8988T (cell line): Measurements from ENCODE around the gene KATNAL1.
"Not testable (repeated sequence)": the region's sequence is repeated elsewhere in the genome, so short reads cannot be mapped to it uniquely, and the experiment has no call there.

Source experiments
- DNase-seq: peaks from one replicate; pipeline ENCODE4 v3.0.0; 2011

The KATNAL1 gene

GRCh38 chr13:30204564-30204963 lies 102.8 kb downstream of the KATNAL1 start:
- no peak for DNase-seq

- no peak for DNase-seq
Observed at GRCh38 chr13:30196025-30196424, 111.3 kb downstream of the KATNAL1 start.

GRCh38 chr13:30194906-30195305 lies 112.4 kb downstream of the KATNAL1 start:
- no peak for DNase-seq

DNA sequence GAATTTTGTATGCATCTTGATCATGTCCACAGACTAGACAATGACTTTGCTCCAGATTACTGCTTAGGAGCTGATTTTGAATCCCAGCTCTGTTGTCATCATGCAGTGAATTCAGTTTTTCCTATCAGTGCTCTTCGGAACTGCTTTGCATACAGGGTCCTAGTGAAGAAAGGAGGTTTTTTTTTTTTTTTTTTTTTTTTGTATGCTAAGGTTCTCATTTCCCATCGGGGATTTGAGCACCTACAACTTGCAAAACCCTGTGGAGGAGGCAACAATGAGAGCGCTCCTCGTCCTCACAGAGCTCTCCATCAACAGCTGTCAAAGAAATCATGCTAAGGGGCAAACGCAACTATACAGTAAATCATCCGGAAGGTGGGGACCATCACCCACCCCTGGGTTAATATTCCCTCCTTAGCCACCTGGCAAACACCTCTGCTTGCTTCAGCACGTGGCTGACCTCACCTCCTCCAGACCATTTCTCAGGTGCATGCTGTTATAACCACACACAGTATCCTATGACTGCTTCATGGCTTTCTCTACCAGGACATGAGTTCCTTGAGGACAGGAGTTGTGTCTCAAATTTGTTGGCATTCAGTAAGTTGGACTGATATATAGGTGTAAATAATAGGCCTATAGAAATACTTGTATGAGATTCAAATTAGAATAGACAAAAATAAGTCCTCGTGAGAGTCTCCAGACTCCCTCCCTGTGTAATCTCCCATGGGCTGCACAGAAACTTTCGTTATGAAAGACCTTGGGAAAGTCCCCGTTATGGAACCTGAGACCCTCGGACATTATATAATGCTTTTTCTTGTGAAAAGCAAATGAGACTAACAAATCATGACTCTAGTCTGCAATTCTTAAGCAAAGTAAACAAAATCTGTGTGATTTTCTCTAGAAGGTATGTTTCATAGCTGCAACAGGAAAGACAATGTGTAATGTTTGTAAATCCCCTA lies 113.8 kb downstream of the KATNAL1 start:
- no peak for DNase-seq

GRCh38 chr13:30192320-30193093 lies 114.8 kb downstream of the KATNAL1 start:
- DNase-seq: no peak

DNA sequence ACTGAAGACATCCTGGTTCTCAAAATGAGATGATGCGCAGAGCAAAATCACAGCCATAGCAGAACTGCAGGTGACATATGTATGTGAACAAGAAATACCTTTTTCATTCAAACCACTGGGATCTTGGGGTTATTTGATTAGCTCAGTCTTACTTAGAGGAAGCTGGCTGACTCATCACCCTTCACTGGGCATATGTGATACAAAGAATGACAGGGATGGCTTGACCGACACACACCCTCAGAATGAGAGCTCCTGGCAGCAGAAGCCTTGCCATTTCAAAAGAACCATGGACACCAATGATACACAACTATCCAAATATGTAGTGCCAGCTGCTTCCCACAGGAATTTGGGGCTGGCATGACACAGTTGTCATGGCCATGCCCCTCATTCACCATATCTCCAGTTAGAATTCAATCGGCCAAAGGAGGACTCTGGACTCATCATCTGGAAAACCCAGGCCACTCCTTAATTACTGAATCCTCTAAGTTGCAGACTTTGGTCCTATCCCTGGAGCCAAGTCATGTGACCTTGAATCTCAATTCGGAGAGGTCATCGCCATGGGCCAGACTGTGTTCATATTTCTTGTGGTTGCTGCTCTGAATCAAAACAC lies 115.8 kb downstream of the KATNAL1 start:
- DNase-seq: no peak

DNA sequence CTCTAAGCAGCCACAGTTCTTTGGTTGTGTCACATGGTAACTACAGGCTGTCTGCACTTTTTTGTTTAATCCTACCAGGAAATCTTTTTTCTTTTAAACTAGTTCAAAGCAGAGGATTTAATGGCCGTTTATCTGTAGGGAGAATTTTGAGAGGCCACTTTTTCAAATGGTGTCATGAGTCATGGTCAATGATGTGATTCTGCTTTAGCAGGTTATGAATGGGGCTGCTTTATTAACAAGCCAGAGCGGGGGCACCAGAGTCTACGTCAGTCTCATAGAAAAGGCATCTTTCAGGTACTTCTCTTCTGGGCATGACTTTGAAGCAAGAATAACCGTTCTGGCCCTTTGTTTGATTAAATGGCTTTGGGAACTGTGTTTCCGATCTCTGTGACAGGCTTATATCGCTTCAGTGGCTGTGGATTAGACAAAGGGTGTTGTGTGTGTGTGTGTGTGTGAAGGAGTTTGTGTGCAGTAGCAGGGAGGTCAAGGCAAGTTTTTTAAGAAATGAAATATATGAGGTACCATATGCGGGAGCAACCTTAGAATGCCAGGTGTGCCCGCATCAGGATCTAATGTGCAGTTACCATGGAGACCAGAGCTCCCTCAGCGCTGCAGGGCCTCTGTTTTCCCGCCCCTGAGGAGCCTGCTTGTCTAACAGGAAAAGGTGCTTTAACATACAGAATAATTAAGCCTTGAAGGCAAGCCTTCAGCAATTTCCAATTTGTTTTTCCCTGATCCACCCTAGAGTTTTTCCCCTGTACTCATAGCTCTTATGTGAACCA lies 120.5 kb downstream of the KATNAL1 start:
- DNase-seq: no peak

- DNase-seq: no peak
Observed at GRCh38 chr13:30181888-30182651, 125.3 kb downstream of the KATNAL1 start.

GRCh38 chr13:30179597-30180276 lies 127.6 kb downstream of the KATNAL1 start:
- DNase-seq: no peak

GRCh38 chr13:30178976-30179375 lies 128.4 kb downstream of the KATNAL1 start:
- DNase-seq: no peak

- no peak for DNase-seq
Observed at GRCh38 chr13:30175166-30175565, 132.2 kb downstream of the KATNAL1 start.

GRCh38 chr13:30174250-30174649 lies 133.1 kb downstream of the KATNAL1 start:
- DNase-seq: not testable (repeated sequence)

GRCh38 chr13:30173303-30173610 lies 134.1 kb downstream of the KATNAL1 start:
- DNase-seq: no peak

GRCh38 chr13:30172593-30173302 lies 134.6 kb downstream of the KATNAL1 start:
- no peak for DNase-seq

GRCh38 chr13:30170569-30170968 lies 136.8 kb downstream of the KATNAL1 start:
- DNase-seq: no peak

DNA sequence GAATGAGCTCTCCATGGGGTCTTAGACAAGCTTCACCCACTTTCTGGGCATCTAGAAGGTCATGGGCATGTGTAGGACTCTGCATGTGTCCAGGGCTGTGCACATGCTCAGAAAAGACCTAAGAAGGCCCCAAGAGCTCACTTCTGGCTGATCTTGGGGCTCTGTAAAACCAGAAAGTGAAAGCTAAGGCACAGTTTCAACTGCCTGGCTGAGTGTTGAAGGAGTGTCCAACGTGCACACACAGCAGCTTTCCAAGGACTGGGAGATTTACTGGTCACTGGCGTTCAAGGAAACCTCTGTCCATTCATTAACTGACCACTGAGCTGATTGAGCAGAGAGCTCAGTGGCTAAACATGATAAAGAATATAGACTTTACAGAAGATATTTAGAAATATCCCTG lies 137.9 kb downstream of the KATNAL1 start:
- DNase-seq: no peak

DNA sequence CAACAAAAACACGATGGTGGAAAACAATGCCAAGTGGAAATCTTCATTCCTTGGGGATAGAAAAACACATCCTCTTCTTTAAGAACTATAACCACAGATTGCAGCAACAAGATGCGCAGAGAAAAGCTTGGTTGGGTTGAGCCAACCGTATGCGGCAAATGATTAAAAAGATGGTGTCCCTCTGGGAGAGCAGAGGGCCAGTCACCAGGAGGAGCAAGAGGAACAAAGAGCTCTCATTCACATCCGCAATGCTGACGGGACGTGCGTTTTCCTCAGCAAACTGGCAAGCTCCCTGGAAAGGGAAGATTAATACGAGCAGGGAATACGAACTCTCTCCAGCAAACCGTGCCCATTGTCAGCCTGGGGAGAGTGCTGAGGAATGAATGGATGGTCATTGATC lies 141.6 kb downstream of the KATNAL1 start:
- DNase-seq: no peak

- no peak for DNase-seq
Observed at GRCh38 chr13:30165071-30165470, 142.3 kb downstream of the KATNAL1 start.

- DNase-seq: no peak
Observed at GRCh38 chr13:30164146-30164545, 143.2 kb downstream of the KATNAL1 start.

DNA sequence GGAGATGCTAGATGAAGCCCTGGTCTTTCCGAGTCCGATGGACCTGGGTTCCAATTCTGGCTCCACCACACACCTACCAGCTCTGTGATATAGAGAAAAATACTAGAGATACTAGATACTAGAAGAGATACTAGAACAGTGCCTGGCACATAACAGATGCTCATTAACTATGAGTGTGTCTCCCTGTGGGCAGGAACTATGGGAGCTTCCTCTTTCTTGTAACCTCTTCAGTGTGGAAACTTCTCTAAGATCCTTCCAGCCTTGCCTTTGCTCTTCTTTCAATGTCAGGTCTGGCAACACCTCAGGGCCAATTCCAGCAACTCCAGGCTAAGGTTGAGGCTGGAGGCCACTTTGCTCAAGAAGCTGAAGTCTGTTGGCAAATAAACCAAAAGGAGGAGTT lies 143.9 kb downstream of the KATNAL1 start:
- DNase-seq: no peak

DNA sequence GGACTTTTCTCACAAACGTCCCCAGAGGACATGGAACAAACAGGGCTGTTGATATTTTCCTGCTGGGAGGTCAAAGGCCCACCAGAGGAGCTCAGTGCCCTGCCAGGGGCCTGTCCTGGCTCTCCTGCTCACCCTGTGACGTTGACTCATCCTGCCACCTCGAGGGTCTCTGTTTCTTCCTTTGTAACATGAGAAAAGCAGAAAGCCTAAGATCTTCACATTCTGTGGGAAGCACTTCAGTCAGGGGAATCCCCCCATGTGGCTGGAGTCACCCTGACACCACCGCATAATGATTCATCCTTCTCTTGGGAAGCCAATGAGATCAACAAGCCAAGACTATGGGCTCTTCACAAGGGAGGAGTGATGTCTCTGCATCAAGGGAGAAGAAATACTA lies 147.9 kb downstream of the KATNAL1 start:
- DNase-seq: no peak
